Hepatocyte (in vitro differentiated cells): ENCODE results near the gene LACTBL1. TPM values are rescaled to one million over a fixed set of nuclear protein-coding genes. Genes with fewer than 3 reads are reported as not detected.

Source experiments
- DNase-seq: peaks from one replicate; pipeline ENCODE4 v3.0.0-alpha.2; 2016; ENCODE audit warnings: low spot score
- H2AFZ ChIP-seq: fragments of 200-600 bp; sonication (generic); 2 replicates; pipeline ENCODE4 v1.6.0; 2016; ENCODE audit warnings: antibody characterized with exemption, mild to moderate bottlenecking
- H3K27ac ChIP-seq: fragments of 200-600 bp; sonication (generic); 2 replicates; pipeline ENCODE4 v1.5.1; 2016; ENCODE audit warnings: mild to moderate bottlenecking
- H3K27me3 ChIP-seq: fragments of 200-600 bp; sonication (generic); 2 replicates; pipeline ENCODE4 v1.6.1; 2016
- H3K36me3 ChIP-seq: fragments of 200-600 bp; sonication (generic); replicated peaks from 2 replicates; pipeline ENCODE4 v1.5.1; 2016; ENCODE audit warnings: low read depth; ENCODE audit not compliant: insufficient read depth
- H3K4me1 ChIP-seq: fragments of 200-600 bp; sonication (generic); 2 replicates; pipeline ENCODE4 v1.5.1; 2016; ENCODE audit warnings: mild to moderate bottlenecking, moderate library complexity; ENCODE audit not compliant: insufficient read depth
- H3K4me2 ChIP-seq: fragments of 200-600 bp; sonication (generic); 2 replicates; pipeline ENCODE4 v1.6.0; 2016
- H3K4me3 ChIP-seq: fragments of 200-600 bp; sonication (generic); 2 replicates; pipeline ENCODE4 v1.5.1; 2016; ENCODE audit warnings: mild to moderate bottlenecking
- H3K79me2 ChIP-seq: fragments of 200-600 bp; sonication (generic); 2 replicates; pipeline ENCODE4 v1.6.0; 2017; ENCODE audit warnings: mild to moderate bottlenecking
- H3K9me2 ChIP-seq: fragments of 200-600 bp; sonication (generic); replicated peaks from 2 replicates; pipeline ENCODE4 v1.6.0; 2017; ENCODE audit warnings: mild to moderate bottlenecking; ENCODE audit not compliant: insufficient read depth
- H3K9me3 ChIP-seq: fragments of 200-600 bp; sonication (generic); 2 replicates; pipeline ENCODE4 v1.5.1; 2016; ENCODE audit warnings: low read depth, mild to moderate bottlenecking
- H4K20me1 ChIP-seq: fragments of 200-600 bp; sonication (generic); 2 replicates; pipeline ENCODE4 v1.6.0; 2016; ENCODE audit warnings: mild to moderate bottlenecking; ENCODE audit not compliant: insufficient read depth, poor library complexity, severe bottlenecking
- CTCF ChIP-seq: fragments of 200-600 bp; sonication (generic); IDR thresholded peaks from 2 replicates; pipeline ENCODE4 v1.5.1; 2016; ENCODE audit warnings: antibody characterized with exemption, mild to moderate bottlenecking; ENCODE audit not compliant: poor library complexity
- EZH2 ChIP-seq: fragments of 200-600 bp; sonication (generic); IDR thresholded peaks from 2 replicates; pipeline ENCODE4 v1.6.1; 2016; ENCODE audit warnings: antibody characterized with exemption, mild to moderate bottlenecking, borderline replicate concordance
- EZH2phosphoT487 ChIP-seq: fragments of 200-600 bp; sonication (generic); IDR thresholded peaks from one replicate; pipeline ENCODE4 v1.6.1; 2018; ENCODE audit warnings: antibody characterized with exemption, mild to moderate bottlenecking, low read depth, moderate library complexity; ENCODE audit not compliant: unreplicated experiment, severe bottlenecking
- WGBS: methylation state at CpG from one replicate; pipeline ENCODE4 v1.1.6; 2016; ENCODE audit warnings: low lambda C conversion rate; ENCODE audit errors: missing lambda C conversion rate; 5-methylcytosine and 5-hydroxymethylcytosine counted together
- polyA plus RNA-seq: library from polyadenylated mRNA; unstranded; fragments of >200 nt; fragmentation: Nextera tagmentation; extraction: Ambion mirVana; gene quantifications from 2 replicates; pipeline ENCODE4 v1.2.1, GENCODE V29; 2016
- total RNA-seq: library from RNA; depleted of rRNA; stranded (reverse); fragments of >200 nt; gene quantifications from 2 replicates; pipeline ENCODE4 v1.2.3, GENCODE V29; 2014

The LACTBL1 gene
- total and polyA plus RNA-seq, 2 experiments from 2014 or later, result not detected

- no peaks in the 10 kb centered on the region for H3K79me2 ChIP-seq
- no peak overlapping the region for H3K4me2 ChIP-seq
- no peak overlapping the region for H3K4me3 ChIP-seq
- no peaks in the 10 kb centered on the region for H3K27me3 ChIP-seq
- no peak overlapping the region for H2AFZ ChIP-seq
- H3K36me3 ChIP-seq, result no peaks in the 10 kb centered on the region
- H3K4me1 ChIP-seq, result no peaks in the 10 kb centered on the region
- H3K9me2 ChIP-seq, result no peaks in the 10 kb centered on the region
- no peak overlapping the region for H3K27ac ChIP-seq
- H3K9me3 ChIP-seq, result no peaks in the 10 kb centered on the region
- H4K20me1 ChIP-seq, result no peaks in the 10 kb centered on the region
- TF ChIP-seq CTCF, result no peak
- TF ChIP-seq EZH2phosphoT487, result no peak
- no peak for TF ChIP-seq EZH2
- WGBS, result 85% methylated on average over 8 of the region's 8 CpGs
- no peak for DNase-seq
Measured at GRCh38 chr1:22920734-22921451, 51.8 kb downstream of the LACTBL1 start.

- WGBS, result 81% methylated on average over 6 of the region's 6 CpGs
- Histone ChIP-seq H3K4me2 (no peak overlapping the region), H3K9me3 (no peaks in the 10 kb centered on the region), H3K27ac (no peak overlapping the region), H3K4me3 (no peak overlapping the region), H4K20me1 (no peaks in the 10 kb centered on the region), H3K4me1 (no peaks in the 10 kb centered on the region), H3K79me2 (no peaks in the 10 kb centered on the region), H2AFZ (no peak overlapping the region), H3K27me3 (no peaks in the 10 kb centered on the region), H3K36me3 (no peaks in the 10 kb centered on the region), H3K9me2 (no peaks in the 10 kb centered on the region)
- no peak for TF ChIP-seq EZH2phosphoT487
- no peak for TF ChIP-seq EZH2
- no peak for TF ChIP-seq CTCF
- DNase-seq, result no peak
Measured at GRCh38 chr1:22920026-22920733, 52.5 kb downstream of the LACTBL1 start.

- H3K79me2 ChIP-seq, result no peaks in the 10 kb centered on the region
- H3K4me2 ChIP-seq, result no peak overlapping the region
- no peaks in the 10 kb centered on the region for H3K9me2 ChIP-seq
- H2AFZ ChIP-seq, result no peak overlapping the region
- no peak for DNase-seq
- TF ChIP-seq EZH2 (no peak), EZH2phosphoT487 (no peak), CTCF (no peak)
- no peaks in the 10 kb centered on the region for H3K36me3 ChIP-seq
- H3K27me3 ChIP-seq, result no peaks in the 10 kb centered on the region
- no peaks in the 10 kb centered on the region for H3K9me3 ChIP-seq
- no peaks in the 10 kb centered on the region for H3K4me1 ChIP-seq
- no peak overlapping the region for H3K4me3 ChIP-seq
- 79% methylated on average over 8 of the region's 8 CpGs for WGBS
- no peak overlapping the region for H3K27ac ChIP-seq
- H4K20me1 ChIP-seq, result no peaks in the 10 kb centered on the region
Measured at GRCh38 chr1:22919341-22920025, 53.2 kb downstream of the LACTBL1 start.
